Progenitor cell of endocrine pancreas (in vitro differentiated cells): Measurements from ENCODE around the gene NPTXR. TPM values are rescaled to one million over a fixed set of nuclear protein-coding genes. Genes with fewer than 3 reads are reported as not detected.
"Not testable (repeated sequence)": the region's sequence is repeated elsewhere in the genome, so short reads cannot be mapped to it uniquely, and the experiment has no call there.

Source experiments
- DNase-seq: peaks from one replicate; pipeline ENCODE4 v3.0.0; 2021; ENCODE audit warnings: low spot score; ENCODE audit not compliant: unreplicated experiment
- H3K27ac Mint-ChIP-seq: 2 replicates; pipeline ENCODE4 v1.8.0; 2021; ENCODE audit warnings: mild to moderate bottlenecking, moderate library complexity, mixed read lengths
- H3K27me3 Mint-ChIP-seq: 2 replicates; pipeline ENCODE4 v1.8.0; 2021; ENCODE audit warnings: mixed read lengths
- H3K36me3 Mint-ChIP-seq: 2 replicates; pipeline ENCODE4 v1.8.0; 2022; ENCODE audit warnings: mixed read lengths; ENCODE audit not compliant: insufficient read depth
- H3K4me1 Mint-ChIP-seq: 2 replicates; pipeline ENCODE4 v1.8.0; 2021; ENCODE audit warnings: low read depth, mixed read lengths
- H3K4me3 Mint-ChIP-seq: 2 replicates; pipeline ENCODE4 v1.8.0; 2021; ENCODE audit warnings: low read depth, mild to moderate bottlenecking, moderate library complexity, mixed read lengths
- H3K9me3 Mint-ChIP-seq: 2 replicates; pipeline ENCODE4 v1.8.0; 2021; ENCODE audit warnings: low read depth, mixed read lengths
- CTCF ChIP-seq: fragments of 200-600 bp; sonication (generic); IDR thresholded peaks from one replicate; pipeline ENCODE4 v1.5.0; 2021; ENCODE audit warnings: antibody characterized with exemption, mild to moderate bottlenecking; ENCODE audit not compliant: unreplicated experiment
- total RNA-seq: library from RNA; stranded (reverse); gene quantifications from 2 replicates; pipeline ENCODE4 v1.2.1, GENCODE V29; 2021

NPTXR gene
- total RNA-seq, 1 donor from 2014 or later = 4.7 TPM

DNA sequence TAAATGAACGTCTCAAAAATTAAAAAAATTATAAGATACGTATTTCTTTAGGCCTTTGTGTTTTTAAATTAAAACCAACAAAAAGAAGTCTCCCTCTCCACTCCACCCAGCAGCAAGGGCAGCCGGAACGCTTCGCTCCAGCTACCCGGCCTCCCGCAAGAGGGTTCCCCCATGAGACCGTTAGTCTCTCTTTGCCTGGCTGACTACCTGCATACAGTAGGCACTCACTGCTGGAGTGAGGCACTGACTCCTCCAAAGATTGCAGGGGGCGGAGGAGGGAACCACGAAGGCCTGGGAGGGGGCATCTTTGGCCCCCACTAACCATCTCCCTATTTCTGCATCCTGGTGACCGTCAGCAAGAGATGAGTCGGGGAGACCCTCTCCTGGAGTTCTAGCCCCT lies 18.1 kb upstream of the NPTXR start:
- Mint-ChIP-seq H3K9me3 (no peaks in the 10 kb centered on the region), H3K4me1 (peaks cover 23% of the 10 kb centered on the region), H3K4me3 (no peak overlapping the region), H3K27ac (no peak overlapping the region), H3K27me3 (no peaks in the 10 kb centered on the region), H3K36me3 (peaks cover 3% of the 10 kb centered on the region)
- no peak for DNase-seq
- no peak for TF ChIP-seq CTCF

- H3K27ac Mint-ChIP-seq = no peak overlapping the region
- H3K4me1 Mint-ChIP-seq = peaks cover 23% of the 10 kb centered on the region
- no peaks in the 10 kb centered on the region for H3K9me3 Mint-ChIP-seq
- H3K27me3 Mint-ChIP-seq = no peaks in the 10 kb centered on the region
- peaks cover 3% of the 10 kb centered on the region for H3K36me3 Mint-ChIP-seq
- TF ChIP-seq CTCF = peak; percentile 28
- no peak for DNase-seq
- H3K4me3 Mint-ChIP-seq = no peak overlapping the region
Observed at GRCh38 chr22:38861170-38861876, 17.5 kb upstream of the NPTXR start.

GRCh38 chr22:38860283-38861169 lies 16.7 kb upstream of the NPTXR start:
- H3K4me3 Mint-ChIP-seq = no peak overlapping the region
- H3K36me3 Mint-ChIP-seq = peaks cover 2% of the 10 kb centered on the region
- no peaks in the 10 kb centered on the region for H3K27me3 Mint-ChIP-seq
- no peak overlapping the region for H3K27ac Mint-ChIP-seq
- peaks cover 23% of the 10 kb centered on the region for H3K4me1 Mint-ChIP-seq
- no peak for TF ChIP-seq CTCF
- DNase-seq = no peak
- H3K9me3 Mint-ChIP-seq = no peaks in the 10 kb centered on the region

- H3K9me3 Mint-ChIP-seq = no peaks in the 10 kb centered on the region
- DNase-seq = no peak
- H3K27me3 Mint-ChIP-seq = no peaks in the 10 kb centered on the region
- H3K36me3 Mint-ChIP-seq = peaks cover 2% of the 10 kb centered on the region
- H3K4me3 Mint-ChIP-seq = no peak overlapping the region
- TF ChIP-seq CTCF = no peak
- H3K27ac Mint-ChIP-seq = no peak overlapping the region
- peaks cover 23% of the 10 kb centered on the region for H3K4me1 Mint-ChIP-seq
Observed at GRCh38 chr22:38859581-38860282, 15.9 kb upstream of the NPTXR start.

DNA sequence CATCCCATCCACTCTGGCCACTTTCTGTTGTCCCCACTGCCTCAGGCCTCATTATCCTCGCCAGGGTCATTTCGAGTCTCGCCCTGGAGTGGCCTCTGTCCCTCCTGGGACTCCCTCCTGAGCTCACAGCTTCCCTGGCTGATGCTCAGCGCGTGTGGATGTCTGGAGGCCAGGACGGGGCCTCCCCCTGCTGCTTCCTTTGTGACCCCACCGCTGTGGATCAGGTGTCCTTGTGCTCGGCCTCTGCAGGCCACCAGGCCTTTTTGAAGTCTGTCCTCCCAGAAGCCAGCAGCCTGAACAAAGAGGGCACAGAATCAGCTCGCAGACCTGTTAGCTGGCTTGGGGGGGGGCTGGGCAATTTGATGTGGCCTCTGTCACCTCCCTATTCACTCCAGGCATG lies 14.7 kb upstream of the NPTXR start:
- peaks cover 1% of the 10 kb centered on the region for H3K27me3 Mint-ChIP-seq
- peak overlapping the region; percentile 5 for H3K27ac Mint-ChIP-seq
- no peaks in the 10 kb centered on the region for H3K9me3 Mint-ChIP-seq
- no peak for DNase-seq
- H3K36me3 Mint-ChIP-seq = no peaks in the 10 kb centered on the region
- no peak for TF ChIP-seq CTCF
- H3K4me1 Mint-ChIP-seq = peaks cover 23% of the 10 kb centered on the region
- H3K4me3 Mint-ChIP-seq = no peak overlapping the region

GRCh38 chr22:38854476-38854875 lies 10.6 kb upstream of the NPTXR start:
- Mint-ChIP-seq H3K4me1 (peaks cover 17% of the 10 kb centered on the region), H3K27me3 (peaks cover 30% of the 10 kb centered on the region)
- H3K9me3 Mint-ChIP-seq, H3K4me3 Mint-ChIP-seq, H3K36me3 Mint-ChIP-seq, H3K27ac Mint-ChIP-seq, DNase-seq: not testable (repeated sequence)

DNA sequence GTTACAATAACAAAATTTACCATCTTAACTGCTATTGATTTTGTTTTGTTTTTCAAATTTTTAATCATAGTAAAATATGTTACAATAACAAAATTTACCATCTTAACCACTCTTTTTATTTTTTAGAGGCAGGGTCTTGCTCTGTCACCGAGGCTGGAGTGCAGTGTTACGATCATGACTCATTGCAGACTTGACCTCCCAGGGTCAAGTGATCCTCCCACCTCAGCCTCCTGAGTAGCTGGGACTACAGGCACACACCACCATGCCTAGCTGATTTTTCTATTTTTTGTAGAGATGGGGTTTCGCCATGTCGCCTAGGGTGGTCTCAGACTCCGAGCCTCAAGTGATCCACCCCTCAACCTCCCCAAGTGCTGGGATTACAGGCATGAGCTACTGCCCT lies 10.1 kb upstream of the NPTXR start:
- not testable (repeated sequence) for H3K27ac Mint-ChIP-seq, H3K4me3 Mint-ChIP-seq, H3K9me3 Mint-ChIP-seq, DNase-seq, H3K36me3 Mint-ChIP-seq
- H3K4me1 Mint-ChIP-seq = peaks cover 15% of the 10 kb centered on the region
- H3K27me3 Mint-ChIP-seq = peaks cover 35% of the 10 kb centered on the region
